HCT116 (cell line): Measurements from ENCODE around the gene MARCHF2. TPM values are rescaled to one million over a fixed set of nuclear protein-coding genes. Genes with fewer than 3 reads are reported as not detected.

Experiments used
- ATAC-seq: fragments of 200-7000 bp; cut with Tn5 transposase; 2 replicates; pipeline ENCODE4 v1.9.1; 2020; ENCODE audit warnings: mild to moderate bottlenecking, moderate library complexity
- BruUV-seq: library from RNA; stranded (reverse); fragments of 400-500 nt; replicated peaks from 2 replicates; lab custom pipeline; 2021; lab: Mats Ljungman, UMichigan
- CTCF ChIA-PET: fragments of 300-600 bp; sonication (Branson Sonifier 250); formaldehyde crosslinking; loops from one replicate; lab custom pipeline; 2021; ENCODE audit warnings: antibody characterized with exemption; lab: Charles Lee
- POLR2A ChIA-PET: fragments of 300-600, 350-600 bp; sonication (Branson Sonifier 250); formaldehyde crosslinking; loops from one replicate; lab custom pipeline; 2021; ENCODE audit warnings: antibody characterized with exemption; lab: Charles Lee
- RAD21 ChIA-PET, 2 experiments: fragments of 300-600 bp; sonication (Branson Sonifier 250); formaldehyde crosslinking; loops; one replicate each; lab custom pipeline; 2023; ENCODE audit warnings: low total read pairs in 2 of 2; ENCODE audit not compliant: uncharacterized antibody in 2 of 2, unreplicated experiment in 2 of 2, low non-redundant PET in 1 of 2; lab: Charles Lee
- DNase-seq: peaks from one replicate; pipeline ENCODE4 v3.0.0-alpha.2; 2010; ENCODE audit warnings: low read depth, low spot score
- H2AFZ ChIP-seq: fragments of 200-600 bp; shearing (Covaris generic), sonication (generic); 2 replicates; pipeline ENCODE4 v1.6.1; 2017; ENCODE audit warnings: low read depth, mixed run types, mixed read lengths, antibody characterized with exemption, low read length; ENCODE audit not compliant: poor library complexity, severe bottlenecking
- H3K27ac ChIP-seq: 2 replicates; pipeline ENCODE4 v1.5.1; 2012; ENCODE audit warnings: low read depth, low read length
- H3K27me3 ChIP-seq: fragments of 200-600 bp; sonication (generic); 2 replicates; pipeline ENCODE4 v1.6.1; 2016; ENCODE audit warnings: mixed run types, low read length, mixed read lengths; ENCODE audit not compliant: insufficient read depth
- H3K36me3 ChIP-seq, 2 experiments: fragments of 200-500 bp in 1 of 2; fragments of 200-600 bp in 1 of 2; sonication (Bioruptor generic) in 1 of 2; sonication (generic) in 1 of 2; 2 replicates each; pipeline versions ENCODE4 v1.5.1 to v1.6.1; 2014 to 2016; ENCODE audit warnings: low read length in 2 of 2, inconsistent platforms in 1 of 2, mixed read lengths in 1 of 2, mixed run types in 1 of 2; ENCODE audit not compliant: insufficient read depth in 2 of 2, control insufficient read depth in 1 of 2
- H3K4me1 ChIP-seq, 2 experiments: fragments of 200-600 bp in 1 of 2; sonication (generic) in 1 of 2; 2 replicates each; pipeline versions ENCODE4 v1.5.1 to v1.6.1; 2012 to 2017; ENCODE audit warnings: low read length in 2 of 2, inconsistent platforms in 1 of 2, mild to moderate bottlenecking in 1 of 2, mixed read lengths in 1 of 2, mixed run types in 1 of 2, moderate library complexity in 1 of 2; ENCODE audit not compliant: insufficient read depth in 2 of 2, control insufficient read depth in 1 of 2
- H3K4me2 ChIP-seq: fragments of 200-600 bp; sonication (generic); 2 replicates; pipeline ENCODE4 v1.6.1; 2017; ENCODE audit warnings: mixed run types, low read length, mixed read lengths
- H3K4me3 ChIP-seq, 2 experiments: fragments of 200-600 bp in 1 of 2; sonication (generic) in 1 of 2; replicated peaks in 1 of 2; 2 replicates each; pipeline ENCODE4 v1.5.1; 2011 to 2016; ENCODE audit warnings: low read length in 2 of 2, control low read depth in 1 of 2, low read depth in 1 of 2, mild to moderate bottlenecking in 1 of 2, mixed read lengths in 1 of 2, mixed run types in 1 of 2
- H3K79me2 ChIP-seq: fragments of 200-600 bp; sonication (generic); 2 replicates; pipeline ENCODE4 v1.6.1; 2017; ENCODE audit warnings: mild to moderate bottlenecking, mixed run types, low read length, moderate library complexity, mixed read lengths; ENCODE audit not compliant: insufficient read depth
- H3K9ac ChIP-seq: fragments of 200-600 bp; sonication (generic); 2 replicates; pipeline ENCODE4 v1.6.1; 2016; ENCODE audit warnings: low read length, mixed read lengths
- H3K9me2 ChIP-seq: fragments of 200-600 bp; sonication (generic), shearing (Covaris generic); 2 replicates; pipeline ENCODE4 v1.6.1; 2017; ENCODE audit warnings: mixed run types, mild to moderate bottlenecking, moderate library complexity; ENCODE audit not compliant: insufficient read depth
- H3K9me3 ChIP-seq, 2 experiments: fragments of 200-500 bp in 1 of 2; fragments of 200-600 bp in 1 of 2; sonication (Bioruptor generic) in 1 of 2; sonication (generic) in 1 of 2; 2 replicates each; pipeline ENCODE4 v1.6.1; 2014 to 2017; ENCODE audit warnings: low read length in 2 of 2, mixed read lengths in 2 of 2, inconsistent platforms in 1 of 2, low read depth in 1 of 2, mild to moderate bottlenecking in 1 of 2, mixed run types in 1 of 2, moderate library complexity in 1 of 2; ENCODE audit not compliant: control insufficient read depth in 1 of 2, insufficient read depth in 1 of 2
- H4K20me1 ChIP-seq: fragments of 200-600 bp; sonication (generic), shearing (Covaris generic); 2 replicates; pipeline ENCODE4 v1.6.1; 2017; ENCODE audit warnings: mixed run types, mild to moderate bottlenecking, moderate library complexity; ENCODE audit not compliant: insufficient read depth
- CBX3 ChIP-seq: IDR thresholded peaks from 2 replicates; pipeline ENCODE4 v1.6.1; 2012; ENCODE audit warnings: low read depth
- CEBPB ChIP-seq: IDR thresholded peaks from 2 replicates; pipeline ENCODE4 v1.6.1; 2012; ENCODE audit warnings: low read depth
- CTCF ChIP-seq, 3 experiments: fragments of 200-600 bp in 1 of 3; sonication (generic) in 1 of 3; IDR thresholded peaks in 2 of 3; conservative IDR thresholded peaks in 1 of 3; 2 replicates each; pipeline ENCODE4 v1.5.1; 2012 to 2017; ENCODE audit warnings: low read depth in 2 of 3, low read length in 2 of 3, antibody characterized with exemption in 1 of 3, borderline replicate concordance in 1 of 3, control low read depth in 1 of 3, mild to moderate bottlenecking in 1 of 3, mixed read lengths in 1 of 3, mixed run types in 1 of 3, moderate library complexity in 1 of 3; ENCODE audit not compliant: insufficient read depth in 1 of 3
- ELF1 ChIP-seq: IDR thresholded peaks from 2 replicates; pipeline ENCODE4 v1.6.1; 2012; ENCODE audit warnings: low read depth, borderline replicate concordance
- EZH2 ChIP-seq: fragments of 200-600 bp; sonication (generic); IDR thresholded peaks from 2 replicates; pipeline ENCODE4 v1.6.1; 2017; ENCODE audit warnings: antibody characterized with exemption, mixed run types
- EZH2phosphoT487 ChIP-seq: fragments of 200-600 bp; IDR thresholded peaks from 2 replicates; pipeline ENCODE4 v1.6.1; 2018; ENCODE audit warnings: antibody characterized with exemption, borderline replicate concordance
- MAX ChIP-seq: IDR thresholded peaks from 2 replicates; pipeline ENCODE4 v1.6.1; 2012
- POLR2A ChIP-seq: IDR thresholded peaks from 2 replicates; pipeline ENCODE4 v1.7.0; 2011; ENCODE audit warnings: borderline replicate concordance; ENCODE audit not compliant: insufficient read depth, insufficient read length; ENCODE audit errors: extremely low read depth
- SIN3A ChIP-seq: IDR thresholded peaks from 2 replicates; pipeline ENCODE4 v1.6.1; 2012; ENCODE audit warnings: low read depth
- SP1 ChIP-seq: IDR thresholded peaks from 2 replicates; pipeline ENCODE4 v1.6.1; 2012; ENCODE audit warnings: low read depth
- TCF7L2 ChIP-seq: IDR thresholded peaks from 2 replicates; pipeline ENCODE4 v1.7.0; 2011; ENCODE audit warnings: borderline replicate concordance, inconsistent platforms; ENCODE audit not compliant: insufficient read depth, insufficient read length; ENCODE audit errors: extremely low read depth
- ZFX ChIP-seq: fragments of 450-650 bp; IDR thresholded peaks from 2 replicates; pipeline ENCODE4 v1.6.1; 2017
- intact Hi-C: fragments of 100-400 bp; cut with micrococcal nuclease; formaldehyde crosslinking; loops from 2 replicates; pipeline ENCODE4 v1.10.0; 2022
- total RNA-seq: library from RNA; stranded (reverse); gene quantifications from one replicate; pipeline ENCODE4 v1.2.1, GENCODE V29; 2021; ENCODE audit not compliant: unreplicated experiment

Gene MARCHF2
- total RNA-seq, 1 experiment from 2014 or later, result 22.5 TPM

GRCh38 chr19:8457209-8457608 is 44.1 kb downstream of the MARCHF2 start:
- RAD21 ChIA-PET, result no interaction called here

GRCh38 chr19:8457827-8458226 is 44.7 kb downstream of the MARCHF2 start:
- Histone ChIP-seq H3K9ac (no peak overlapping the region), H3K4me1 (peaks cover 10 to 23% of the 10 kb centered on the region in 2 experiments), H3K27me3 (no peaks in the 10 kb centered on the region), H3K79me2 (peaks cover 100% of the 10 kb centered on the region), H3K4me3 (no peak overlapping the region)
- no peak for DNase-seq
- ChIA-PET RAD21 (interaction anchor here in 1 of 2 experiments (0.6 kb wide), 1 partner anchor 100 kb away, joined by 3 read pairs; no protein-coding TSS in a partner anchor), CTCF (no interaction called here), POLR2A (no interaction called here)
- TF ChIP-seq ELF1 (no peak), TCF7L2 (no peak), SIN3A (no peak), SP1 (no peak), POLR2A (no peak), CEBPB (no peak), EZH2phosphoT487 (no peak), ZFX (no peak), CBX3 (no peak), MAX (no peak)
- TF ChIP-seq, all 23 proteins: peak for 0
- Histone ChIP-seq H2AFZ (no peak overlapping the region), H3K27ac (no peak overlapping the region), H3K4me2 (no peak overlapping the region), H4K20me1 (peaks cover 89% of the 10 kb centered on the region), H3K9me3 (no peaks in the 10 kb centered on the region), H3K36me3 (peaks cover 27 to 45% of the 10 kb centered on the region in 2 experiments), H3K9me2 (no peaks in the 10 kb centered on the region)
- intact Hi-C loops, result no loop called here
- no peak for ATAC-seq
- no TSS peak for BruUV-seq

More at GRCh38 chr19:8457209-8457608, 44.1 kb downstream of the MARCHF2 start:
- TF ChIP-seq EZH2 (no peak), ZFX (no peak), CTCF (IDR thresholded peaks at IDR 0.05 in 2 of 3, conservative IDR thresholded peaks at IDR 0.05 in 1 of 3; ENCODE audit: borderline replicate concordance in 1 of 3, insufficient read depth in 1 of 3, low read depth in 2 of 3, low read length in 2 of 3) (0 out of 6 replicates have a peak, but pooled peaks of 1 of the 3 experiments have one; percentile 4)
- H2AFZ ChIP-seq, result no peak overlapping the region
- no peak for ATAC-seq
- intact Hi-C loops, result no loop called here
- DNase-seq, result no peak
- peaks cover 87% of the 10 kb centered on the region for H4K20me1 ChIP-seq
- H3K9me2 ChIP-seq, result no peaks in the 10 kb centered on the region
- H3K4me3 ChIP-seq, result no peak overlapping the region
- no peak overlapping the region for H3K4me2 ChIP-seq
- peaks cover 100% of the 10 kb centered on the region for H3K79me2 ChIP-seq
- CTCF ChIA-PET, result interaction anchor here (0.6 kb wide), 1 partner anchor 87 kb away, joined by 3 read pairs; no protein-coding TSS in a partner anchor
- H3K9ac ChIP-seq, result no peak overlapping the region
- H3K27ac ChIP-seq, result no peak overlapping the region
- H3K4me1 ChIP-seq, result peaks cover 10 to 28% of the 10 kb centered on the region in 2 experiments
- no TSS peak for BruUV-seq
- peaks cover 27 to 45% of the 10 kb centered on the region in 2 experiments for H3K36me3 ChIP-seq
- POLR2A ChIA-PET, result no interaction called here
- no peaks in the 10 kb centered on the region for H3K9me3 ChIP-seq
- no peaks in the 10 kb centered on the region for H3K27me3 ChIP-seq
